Immature natural killer cell (primary cell): ENCODE measurements around the gene TRAPPC2. TPM values are rescaled to one million over a fixed set of nuclear protein-coding genes. Genes with fewer than 3 reads are reported as not detected.
A peak's percentile ranks its signal among the peaks of the same experiment; 100 is the strongest.

Source experiments
- DNase-seq, 3 donors: peaks; one replicate each; pipeline ENCODE4 v3.0.0; 2022; ENCODE audit warnings: mixed read lengths in 1 of 3
- H3K27ac Mint-ChIP-seq, 6 donors: one replicate each; pipeline ENCODE4 v1.8.0; 2020; ENCODE audit warnings: mixed read lengths in 6 of 6, mild to moderate bottlenecking in 5 of 6, inconsistent platforms in 4 of 6, moderate library complexity in 3 of 6
- H3K27me3 Mint-ChIP-seq, 3 donors: one replicate each; pipeline ENCODE4 v1.8.0; 2020 to 2021; ENCODE audit warnings: low read depth in 3 of 3, mild to moderate bottlenecking in 3 of 3, mixed read lengths in 3 of 3, moderate library complexity in 3 of 3, inconsistent platforms in 1 of 3
- H3K36me3 Mint-ChIP-seq, 3 donors: one replicate each; pipeline ENCODE4 v1.8.0; 2020; ENCODE audit warnings: mixed read lengths in 3 of 3, inconsistent platforms in 2 of 3, mild to moderate bottlenecking in 2 of 3
- H3K4me1 Mint-ChIP-seq, 2 donors: one replicate each; pipeline ENCODE4 v1.8.0; 2020; ENCODE audit warnings: inconsistent platforms in 2 of 2, mild to moderate bottlenecking in 2 of 2, mixed read lengths in 2 of 2, moderate library complexity in 1 of 2
- H3K4me3 Mint-ChIP-seq, 5 donors: one replicate each; pipeline ENCODE4 v1.8.0; 2020; ENCODE audit warnings: mild to moderate bottlenecking in 5 of 5, mixed read lengths in 5 of 5, inconsistent platforms in 3 of 5, moderate library complexity in 3 of 5
- H3K9me3 Mint-ChIP-seq, 6 donors: one replicate each; pipeline ENCODE4 v1.8.0; 2020; ENCODE audit warnings: mild to moderate bottlenecking in 6 of 6, mixed read lengths in 6 of 6, inconsistent platforms in 4 of 6, moderate library complexity in 3 of 6
- polyA plus RNA-seq, 3 donors: library from polyadenylated mRNA; unstranded; fragments of 300-500 nt; fragmentation: Illumina TruSeq; gene quantifications; one replicate each; pipeline ENCODE4 v1.2.3, GENCODE V29; 2021

TRAPPC2 gene
- 10 to 100 TPM; 48.8 to 60.1 (median 55.4) TPM for polyA plus RNA-seq

DNA sequence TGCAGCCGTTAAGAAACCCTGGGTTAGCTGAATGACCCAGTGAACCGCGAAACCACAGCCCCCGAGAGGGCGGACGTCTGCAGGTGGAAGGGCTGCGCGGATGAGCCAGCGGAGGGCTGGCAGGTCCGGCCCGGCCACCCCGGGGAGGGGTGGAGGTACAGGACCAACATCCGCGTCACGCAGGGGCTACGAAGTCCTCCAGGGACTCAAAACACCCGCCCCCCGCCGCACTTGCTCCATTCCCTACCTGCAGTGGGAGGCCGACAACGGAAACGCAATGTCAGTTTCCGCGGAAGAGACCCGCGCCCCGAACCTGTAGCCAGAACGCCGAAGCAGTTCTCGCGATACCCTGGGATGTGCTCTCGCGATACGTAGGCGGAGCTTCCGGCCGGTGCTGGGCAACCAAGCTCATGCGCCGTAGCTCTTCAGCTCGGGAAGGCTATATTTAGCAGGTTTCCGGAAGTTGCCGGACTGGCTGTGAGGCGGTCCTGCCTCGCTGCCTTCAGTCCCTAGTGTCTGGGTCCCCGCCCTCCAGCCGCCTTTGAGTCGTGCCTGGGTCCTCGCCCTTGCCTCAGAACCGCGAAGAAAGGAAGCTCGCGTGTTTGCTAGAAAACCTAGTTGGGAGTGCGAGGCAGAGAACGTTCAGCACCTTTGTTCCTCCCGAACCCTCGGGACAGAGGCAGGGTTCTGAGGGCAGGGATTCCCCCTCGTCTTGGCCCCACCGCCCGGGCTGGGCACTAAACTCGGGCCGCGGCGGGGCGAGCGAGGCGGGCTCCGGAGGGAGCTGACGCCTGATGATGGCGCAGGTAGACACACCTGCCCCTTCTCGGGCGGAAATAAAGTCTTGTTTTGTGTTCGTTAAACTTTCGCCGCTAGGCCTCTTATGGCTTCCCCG lies at the start of gene TRAPPC2, which contains the start of gene OFD1:
Gene TRAPPC2 (minus strand): TSS at position 343 of the 895 bp plus-strand sequence. CDS start 14,657 bp downstream, outside the sequence.
Gene OFD1 (plus strand): TSS at position 471 of the 895 bp plus-strand sequence. CDS start 324 bp downstream, at position 795.
- Mint-ChIP-seq H3K27me3 (peaks cover 0 to 6% (median 5%) of the 10 kb centered on the region in 3 donors), H3K9me3 (peaks cover 0 to 4% (median 0%) of the 10 kb centered on the region in 6 donors), H3K4me1 (peaks cover 67 to 85% of the 10 kb centered on the region in 2 donors), H3K4me3 (peak within 1 kb of the TSS; percentile 87 to 99 (median 98)), H3K36me3 (peaks cover 3 to 10% (median 5%) of the 10 kb centered on the region in 3 donors), H3K27ac (peak within 1 kb of the TSS; percentile 92 to 99 (median 96))
- DNase-seq: peak; percentile 89 to 95 (median 93)

DNA sequence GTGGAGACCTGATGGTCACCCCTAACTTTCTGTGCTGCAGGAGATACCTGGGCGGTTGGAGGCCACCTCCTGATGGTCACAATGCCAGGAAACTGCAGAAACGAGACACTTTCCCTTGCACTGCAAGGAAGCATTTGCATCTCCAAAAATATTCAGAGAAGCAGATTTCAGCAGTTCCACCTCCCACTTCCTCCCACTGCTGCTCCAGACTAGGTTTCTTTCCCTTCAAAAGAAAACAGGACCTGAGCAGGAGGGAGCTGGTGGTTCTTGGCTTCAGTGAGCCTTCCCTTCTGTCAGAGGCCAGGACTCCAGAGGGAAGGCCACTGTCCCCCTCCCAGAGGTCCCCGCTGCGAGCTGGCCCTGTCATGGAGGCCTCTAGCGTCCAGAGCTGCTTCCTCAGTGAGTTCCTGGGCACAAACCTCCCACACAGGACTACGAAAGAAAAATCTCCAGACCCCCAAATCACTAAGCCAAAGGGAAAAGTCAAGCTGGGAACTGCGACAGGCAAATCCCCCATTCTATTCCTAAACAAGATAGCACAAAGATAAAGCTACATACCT lies 46.5 kb upstream of the TRAPPC2 start:
- H3K4me1 Mint-ChIP-seq: peaks cover 0 to 9% of the 10 kb centered on the region in 2 donors
- peaks cover 0 to 8% (median 0%) of the 10 kb centered on the region in 3 donors for H3K36me3 Mint-ChIP-seq
- H3K27ac Mint-ChIP-seq: peak overlapping the region in 4 of 6 donors; percentile 18 to 76 (median 56)
- no peak overlapping the region for H3K4me3 Mint-ChIP-seq
- H3K27me3 Mint-ChIP-seq: peaks cover 0 to 2% (median 0%) of the 10 kb centered on the region in 3 donors
- no peaks in the 10 kb centered on the region for H3K9me3 Mint-ChIP-seq
- no peak for DNase-seq

- Mint-ChIP-seq H3K36me3 (peaks cover 0 to 17% (median 10%) of the 10 kb centered on the region in 3 donors), H3K27ac (peak overlapping the region; percentile 17 to 57 (median 46)), H3K9me3 (no peaks in the 10 kb centered on the region), H3K4me1 (peaks cover 0 to 9% of the 10 kb centered on the region in 2 donors), H3K4me3 (peak overlapping the region in 1 of 5 donors; percentile 34), H3K27me3 (no peaks in the 10 kb centered on the region)
- no peak for DNase-seq
Observed at GRCh38 chrX:13778916-13779315, 44.5 kb upstream of the TRAPPC2 start.

DNA sequence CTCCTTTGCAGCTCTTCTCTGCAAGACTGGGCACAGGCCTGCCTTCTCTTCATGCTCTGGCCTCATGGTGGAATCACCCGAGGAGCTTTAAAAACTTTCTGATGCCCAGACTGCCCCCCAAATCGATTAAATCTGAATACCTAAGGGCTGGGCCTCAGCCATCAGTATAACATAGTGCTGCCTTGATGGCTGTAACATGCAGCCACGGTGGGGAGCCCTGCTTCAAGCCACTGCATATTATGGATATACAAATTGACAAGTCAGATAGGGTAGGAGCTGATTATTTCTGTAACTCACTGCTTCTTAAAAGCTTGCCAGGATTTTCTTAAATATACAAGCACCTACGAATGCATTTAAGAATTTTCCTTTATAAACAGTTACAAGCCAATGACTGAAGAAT lies 42.0 kb upstream of the TRAPPC2 start:
- H3K4me1 Mint-ChIP-seq: peaks cover 0 to 6% of the 10 kb centered on the region in 2 donors
- H3K27ac Mint-ChIP-seq: peak overlapping the region in 1 of 6 donors; percentile 80
- no peak overlapping the region for H3K4me3 Mint-ChIP-seq
- no peaks in the 10 kb centered on the region for H3K9me3 Mint-ChIP-seq
- peaks cover 0 to 27% (median 11%) of the 10 kb centered on the region in 3 donors for H3K36me3 Mint-ChIP-seq
- no peak for DNase-seq
- H3K27me3 Mint-ChIP-seq: no peaks in the 10 kb centered on the region

DNA sequence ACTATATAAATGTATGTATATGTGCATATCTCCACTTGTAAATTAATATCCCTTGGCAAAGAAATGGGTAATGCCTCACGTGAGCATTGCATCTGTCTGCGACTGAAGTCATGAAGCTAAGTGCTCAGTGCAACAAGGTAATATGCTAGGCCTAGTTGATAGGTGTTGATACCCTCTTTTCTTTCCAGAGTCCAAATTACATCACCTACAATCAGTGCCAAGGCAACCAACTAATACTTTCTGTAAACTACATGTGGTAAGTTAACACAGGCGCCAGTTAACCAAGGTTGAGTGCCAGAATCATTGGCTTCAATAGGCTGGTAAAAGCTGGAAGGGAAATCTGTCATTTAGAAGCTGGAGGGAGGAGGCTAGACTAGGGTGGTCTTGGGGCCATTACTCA lies 41.4 kb upstream of the TRAPPC2 start:
- Mint-ChIP-seq H3K4me3 (no peak overlapping the region), H3K36me3 (peaks cover 0 to 27% (median 11%) of the 10 kb centered on the region in 3 donors), H3K9me3 (no peaks in the 10 kb centered on the region), H3K4me1 (peaks cover 0 to 2% of the 10 kb centered on the region in 2 donors), H3K27ac (no peak overlapping the region), H3K27me3 (no peaks in the 10 kb centered on the region)
- no peak for DNase-seq

DNA sequence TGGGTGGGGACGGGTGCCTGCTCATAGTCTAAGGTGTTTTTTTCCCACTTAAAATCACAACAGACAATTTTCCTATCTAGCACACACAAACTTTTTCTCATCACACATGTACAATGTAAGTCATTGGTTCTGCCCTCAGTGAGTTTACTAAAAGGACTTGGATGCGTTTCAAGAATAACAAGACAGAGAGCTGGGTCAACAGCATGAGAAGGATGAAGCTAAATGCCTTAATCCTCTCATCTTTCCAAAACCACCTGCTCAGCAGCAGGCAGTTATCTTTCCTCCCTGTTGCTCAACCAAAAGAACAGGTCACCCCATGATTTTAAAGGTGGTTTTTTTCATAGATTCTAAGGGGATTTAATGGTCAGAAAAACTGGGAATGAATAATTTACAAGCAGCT lies 40.3 kb upstream of the TRAPPC2 start:
- no peaks in the 10 kb centered on the region for H3K27me3 Mint-ChIP-seq
- no peak overlapping the region for H3K27ac Mint-ChIP-seq
- H3K9me3 Mint-ChIP-seq: no peaks in the 10 kb centered on the region
- peaks cover 0 to 3% of the 10 kb centered on the region in 2 donors for H3K4me1 Mint-ChIP-seq
- H3K36me3 Mint-ChIP-seq: peaks cover 0 to 36% (median 11%) of the 10 kb centered on the region in 3 donors
- DNase-seq: no peak
- no peak overlapping the region for H3K4me3 Mint-ChIP-seq

DNA sequence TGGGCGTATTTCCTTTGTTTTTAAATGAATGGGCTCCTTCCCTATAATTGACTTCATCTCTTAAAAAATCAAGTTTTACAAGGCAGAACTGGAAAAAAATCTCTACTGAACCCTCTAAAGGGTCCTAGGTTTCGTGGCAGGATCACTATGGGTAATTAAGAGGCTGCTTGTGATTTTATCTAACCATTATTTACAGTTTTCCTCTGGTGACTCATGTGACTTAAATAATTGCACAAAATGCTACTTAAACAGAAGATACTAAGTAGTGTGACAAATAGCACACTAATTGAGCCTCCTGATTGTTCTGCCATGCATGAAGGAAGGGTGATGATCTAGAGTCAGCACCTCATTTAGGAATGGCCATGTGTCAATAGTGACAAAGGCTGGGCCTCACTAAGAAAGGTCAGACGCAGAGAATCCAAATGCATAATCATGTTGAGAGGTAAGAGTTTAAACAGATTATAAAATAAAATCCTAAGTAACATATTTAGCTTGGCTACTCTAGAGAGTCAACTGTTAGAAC lies 35.7 kb upstream of the TRAPPC2 start:
- DNase-seq: no peak
- Mint-ChIP-seq H3K27ac (peak overlapping the region in 2 of 6 donors; percentile 3 to 63), H3K9me3 (no peaks in the 10 kb centered on the region), H3K36me3 (peaks cover 0 to 67% (median 43%) of the 10 kb centered on the region in 3 donors), H3K4me3 (no peak overlapping the region), H3K4me1 (peaks cover 0 to 2% of the 10 kb centered on the region in 2 donors), H3K27me3 (peaks cover 0 to 2% (median 0%) of the 10 kb centered on the region in 3 donors)

DNA sequence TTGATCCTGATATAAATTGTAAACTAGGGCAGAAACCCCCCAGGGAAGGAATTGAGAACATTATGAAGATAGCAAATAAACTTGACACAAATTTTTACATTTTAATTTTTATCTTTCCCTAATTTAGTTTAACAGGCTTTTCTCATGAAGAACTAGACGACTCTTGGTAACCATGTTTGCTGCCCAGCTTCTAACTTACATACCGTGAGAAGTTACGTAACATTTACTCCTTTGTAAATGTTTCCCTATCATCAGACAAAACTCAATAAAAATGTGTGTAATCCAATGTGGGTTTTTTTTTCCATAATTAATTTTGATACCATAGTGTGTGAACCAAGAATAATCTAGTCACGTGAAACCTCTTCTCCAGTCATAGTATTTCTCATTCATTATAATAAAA lies 34.5 kb upstream of the TRAPPC2 start:
- peaks cover 0 to 3% (median 2%) of the 10 kb centered on the region in 3 donors for H3K27me3 Mint-ChIP-seq
- H3K4me1 Mint-ChIP-seq: peaks cover 0 to 2% of the 10 kb centered on the region in 2 donors
- no peak overlapping the region for H3K4me3 Mint-ChIP-seq

DNA sequence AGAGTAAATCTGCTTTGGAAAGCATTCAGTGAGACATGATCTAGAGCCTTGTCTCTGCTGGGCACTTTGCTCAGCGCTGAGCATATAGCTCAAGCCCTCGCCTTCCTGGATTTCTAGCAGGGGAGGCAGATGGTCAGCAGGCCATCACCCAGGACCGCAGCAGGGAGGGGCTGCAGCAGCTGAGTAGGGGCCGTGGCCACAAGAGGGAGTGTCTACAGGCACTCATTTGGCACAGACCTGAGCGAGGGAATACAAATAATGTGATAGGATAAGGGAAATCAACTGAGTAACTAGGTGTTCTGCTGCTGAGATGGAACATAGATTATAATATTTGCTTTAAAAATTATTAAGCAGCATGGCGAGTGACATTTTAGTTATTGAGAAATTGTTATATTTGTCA lies 30.3 kb upstream of the TRAPPC2 start:
- DNase-seq: no peak
- Mint-ChIP-seq H3K9me3 (no peaks in the 10 kb centered on the region), H3K4me3 (no peak overlapping the region), H3K4me1 (peaks cover 4 to 10% of the 10 kb centered on the region in 2 donors), H3K27me3 (peaks cover 0 to 3% (median 2%) of the 10 kb centered on the region in 3 donors), H3K27ac (peak overlapping the region in 2 of 6 donors; percentile 31 to 41), H3K36me3 (peaks cover 0 to 74% (median 53%) of the 10 kb centered on the region in 3 donors)

More for the DNA sequence above, 34.5 kb upstream of the TRAPPC2 start:
- Mint-ChIP-seq H3K9me3 (no peaks in the 10 kb centered on the region), H3K36me3 (peaks cover 0 to 62% (median 33%) of the 10 kb centered on the region in 3 donors), H3K27ac (no peak overlapping the region)
- DNase-seq: no peak

DNA sequence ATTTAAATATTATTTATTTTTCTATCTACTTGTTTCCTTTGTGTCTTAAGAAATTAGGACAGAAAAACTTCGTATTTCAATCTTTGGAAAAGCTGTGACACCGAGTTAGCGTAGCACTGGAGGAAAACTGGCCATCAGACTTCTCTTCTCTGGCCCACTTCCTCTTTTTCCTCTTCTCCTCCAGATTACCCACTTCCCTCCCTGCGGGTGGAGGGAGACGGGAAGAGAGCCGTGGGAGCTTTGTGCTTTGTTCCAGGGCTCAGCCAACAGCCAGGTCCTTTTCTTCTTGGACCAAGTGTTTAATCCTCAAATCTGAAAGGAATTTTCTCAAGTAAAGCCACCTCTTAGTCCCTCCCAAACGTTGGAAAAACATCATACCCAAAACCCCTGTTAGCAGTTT lies 29.9 kb upstream of the TRAPPC2 start:
- no peak for DNase-seq
- H3K9me3 Mint-ChIP-seq: no peaks in the 10 kb centered on the region
- H3K36me3 Mint-ChIP-seq: peaks cover 0 to 72% (median 49%) of the 10 kb centered on the region in 3 donors
- H3K27ac Mint-ChIP-seq: no peak overlapping the region
- H3K27me3 Mint-ChIP-seq: peaks cover 0 to 3% (median 2%) of the 10 kb centered on the region in 3 donors
- peaks cover 4 to 12% of the 10 kb centered on the region in 2 donors for H3K4me1 Mint-ChIP-seq
- no peak overlapping the region for H3K4me3 Mint-ChIP-seq

GRCh38 chrX:13763489-13763888 lies 29.1 kb upstream of the TRAPPC2 start:
- no peaks in the 10 kb centered on the region for H3K9me3 Mint-ChIP-seq

GRCh38 chrX:13761606-13762414 lies 27.4 kb upstream of the TRAPPC2 start:
- Mint-ChIP-seq H3K27ac (peak overlapping the region in 1 of 6 donors; percentile 58), H3K9me3 (no peaks in the 10 kb centered on the region), H3K36me3 (peaks cover 5 to 67% (median 43%) of the 10 kb centered on the region in 3 donors)

More at GRCh38 chrX:13763489-13763888, 29.1 kb upstream of the TRAPPC2 start:
- Mint-ChIP-seq H3K36me3 (peaks cover 0 to 73% (median 43%) of the 10 kb centered on the region in 3 donors), H3K27me3 (peaks cover 0 to 3% (median 2%) of the 10 kb centered on the region in 3 donors), H3K4me3 (no peak overlapping the region), H3K27ac (no peak overlapping the region), H3K4me1 (peaks cover 4 to 18% of the 10 kb centered on the region in 2 donors)
- DNase-seq: no peak

GRCh38 chrX:13760426-13760825 lies 26.0 kb upstream of the TRAPPC2 start:
- Mint-ChIP-seq H3K36me3 (peaks cover 5 to 55% (median 32%) of the 10 kb centered on the region in 3 donors), H3K27me3 (peaks cover 0 to 3% (median 0%) of the 10 kb centered on the region in 3 donors), H3K27ac (peak overlapping the region in 1 of 6 donors; percentile 45), H3K4me1 (peaks cover 6 to 22% of the 10 kb centered on the region in 2 donors), H3K4me3 (no peak overlapping the region), H3K9me3 (no peaks in the 10 kb centered on the region)
- no peak for DNase-seq

More at GRCh38 chrX:13761606-13762414, 27.4 kb upstream of the TRAPPC2 start:
- DNase-seq: no peak
- H3K4me3 Mint-ChIP-seq: no peak overlapping the region
- peaks cover 0 to 3% (median 2%) of the 10 kb centered on the region in 3 donors for H3K27me3 Mint-ChIP-seq
- H3K4me1 Mint-ChIP-seq: peaks cover 4 to 18% of the 10 kb centered on the region in 2 donors
